NCI-H187 treated with DMSO at 0.1 percent for 48 hours (cell line): ENCODE data around the gene SCFD2.
"Not testable (repeated sequence)": the region's sequence is repeated elsewhere in the genome, so short reads cannot be mapped to it uniquely, and the experiment has no call there.

Experiments
- DNase-seq: peaks from one replicate; lab custom pipeline; 2025; lab: John Stamatoyannopoulos, UW

The SCFD2 gene

DNA sequence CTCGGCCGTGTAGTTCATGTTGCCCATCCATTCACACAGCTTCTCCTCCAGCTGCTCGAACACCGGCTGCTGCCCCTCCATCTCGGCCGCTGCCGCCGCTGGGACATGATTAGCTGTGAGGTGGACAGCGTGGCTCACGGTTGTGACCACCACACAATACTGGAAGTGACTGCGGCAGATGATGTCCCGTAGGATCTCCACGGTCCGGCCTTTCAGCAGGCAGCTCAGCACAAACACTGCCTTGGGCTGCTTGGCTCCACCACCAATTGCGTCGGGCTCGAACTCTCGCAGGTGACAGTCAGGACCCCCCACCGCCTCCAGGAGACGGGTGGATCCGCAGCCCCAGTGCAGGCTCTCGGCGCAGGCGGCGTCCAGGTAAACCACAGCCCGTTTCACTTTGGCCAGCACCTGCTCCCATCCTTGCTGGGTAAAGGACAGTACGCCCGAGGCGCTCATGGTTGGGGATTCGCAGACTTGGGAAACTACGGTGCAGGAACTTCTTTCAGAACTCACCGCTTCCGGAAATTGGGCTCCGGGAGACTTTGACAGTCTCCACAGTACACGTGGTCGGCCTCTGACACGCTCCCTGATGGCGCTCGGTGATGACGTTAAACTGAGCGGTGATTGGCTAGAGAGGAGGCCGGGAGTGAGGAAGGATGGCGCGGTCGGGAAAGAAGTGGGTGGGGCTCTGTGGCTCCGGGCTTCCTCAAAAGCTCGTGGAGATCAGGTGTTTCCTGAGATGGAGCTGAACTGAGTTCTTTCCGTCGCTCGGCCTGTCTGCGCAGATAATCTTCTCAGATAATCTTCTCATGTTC, at the start of gene SCFD2:
Gene SCFD2 (minus strand): TSS at position 576 of the 815 bp plus-strand sequence.
- peak; percentile 83 for DNase-seq

DNA sequence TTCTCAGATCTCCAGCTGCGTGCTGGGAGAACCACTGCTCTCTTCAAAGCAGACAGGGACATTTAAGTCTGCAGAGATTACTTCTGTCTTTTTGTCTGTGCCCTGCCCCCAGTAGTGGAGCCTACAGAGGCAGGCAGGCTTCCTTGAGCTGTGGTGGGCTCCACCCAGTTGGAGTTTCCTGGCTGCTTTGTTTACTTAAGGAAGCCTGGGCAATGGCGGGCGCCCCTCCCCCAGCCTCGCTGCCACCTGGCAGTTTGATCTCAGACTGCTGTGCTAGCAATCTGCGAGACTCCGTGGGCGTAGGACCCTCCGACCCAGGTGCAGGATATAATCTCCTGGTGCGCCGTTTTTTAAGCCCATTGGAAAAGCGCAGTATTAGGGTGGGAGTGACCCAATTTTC, 43.6 kb upstream of the SCFD2 start:
- not testable (repeated sequence) for DNase-seq

DNA sequence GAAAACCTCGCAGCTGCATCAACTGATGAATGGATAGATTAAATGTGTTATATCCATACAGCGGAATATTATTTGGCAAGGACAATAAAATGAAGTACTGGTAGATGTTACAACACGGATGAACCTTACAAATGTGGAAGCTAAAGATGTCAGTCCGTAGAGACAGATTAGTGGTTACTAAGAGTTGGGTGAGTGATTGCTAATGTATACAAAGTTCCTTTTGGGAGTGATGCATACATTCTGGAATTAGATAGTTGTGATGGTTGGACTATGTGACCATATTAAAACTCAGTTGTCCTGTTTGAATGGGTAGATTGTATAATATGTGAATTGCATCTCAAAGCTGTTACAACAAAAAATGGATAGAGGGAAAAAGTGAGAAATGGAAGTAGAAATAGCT, 14.4 kb upstream of the SCFD2 start:
- no peak for DNase-seq

DNA sequence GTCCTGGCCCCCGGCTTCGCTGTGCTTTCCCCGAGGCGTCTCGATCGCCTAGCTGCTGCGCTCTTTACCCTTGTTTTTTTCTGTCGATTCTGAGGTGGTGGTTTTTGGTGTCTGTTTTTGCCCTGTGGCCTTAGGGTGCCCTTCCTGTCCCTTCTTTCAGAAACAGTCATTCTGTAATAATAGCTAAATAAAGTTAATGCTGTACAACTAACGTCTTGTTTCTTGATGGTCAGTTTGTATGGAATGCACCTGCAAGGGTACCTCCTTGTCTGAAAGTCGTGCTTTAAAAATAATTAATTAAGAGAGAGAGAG, 12.3 kb upstream of the SCFD2 start:
- no peak for DNase-seq

DNA sequence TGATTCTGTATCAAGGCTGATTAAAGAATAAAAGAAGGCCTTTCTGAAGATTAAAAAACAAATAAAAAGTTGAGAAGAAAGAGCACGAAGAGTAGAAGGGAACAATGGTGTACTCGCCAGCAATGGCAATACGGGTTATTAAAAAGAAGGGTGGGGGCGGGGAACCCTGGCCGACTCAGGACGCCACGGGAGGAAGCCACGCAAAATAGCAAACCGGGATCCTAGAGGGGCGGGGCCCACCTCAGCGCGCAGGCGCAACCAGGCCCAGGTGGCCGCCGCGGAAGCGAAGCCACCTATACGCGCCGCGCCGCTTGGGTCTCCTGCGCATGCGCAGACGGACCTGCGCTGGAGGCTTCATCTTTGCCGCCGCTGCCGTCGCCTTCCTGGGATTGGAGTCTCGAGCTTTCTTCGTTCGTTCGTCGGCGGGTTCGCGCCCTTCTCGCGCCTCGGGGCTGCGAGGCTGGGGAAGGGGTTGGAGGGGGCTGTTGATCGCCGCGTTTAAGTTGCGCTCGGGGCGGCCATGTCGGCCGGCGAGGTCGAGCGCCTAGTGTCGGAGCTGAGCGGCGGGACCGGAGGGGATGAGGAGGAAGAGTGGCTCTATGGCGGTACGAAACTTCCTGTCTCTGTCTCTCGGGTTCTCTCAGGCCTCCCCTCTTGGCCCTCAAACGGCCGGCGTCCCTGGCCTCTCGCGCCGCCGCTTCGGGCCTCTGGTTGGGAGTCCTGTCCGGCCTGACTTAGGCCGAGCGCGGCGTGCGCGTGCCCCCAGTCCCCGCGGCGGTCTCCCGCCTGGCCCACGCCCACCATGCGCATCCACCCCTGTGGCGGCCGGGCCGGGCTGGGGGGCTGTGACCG, 11.7 kb upstream of the SCFD2 start, which contains the start of gene FIP1L1:
Gene FIP1L1 (plus strand): TSS at position 323 of the 852 bp plus-strand sequence. CDS start 198 bp downstream, at position 521.
- DNase-seq: peak; percentile 63

DNA sequence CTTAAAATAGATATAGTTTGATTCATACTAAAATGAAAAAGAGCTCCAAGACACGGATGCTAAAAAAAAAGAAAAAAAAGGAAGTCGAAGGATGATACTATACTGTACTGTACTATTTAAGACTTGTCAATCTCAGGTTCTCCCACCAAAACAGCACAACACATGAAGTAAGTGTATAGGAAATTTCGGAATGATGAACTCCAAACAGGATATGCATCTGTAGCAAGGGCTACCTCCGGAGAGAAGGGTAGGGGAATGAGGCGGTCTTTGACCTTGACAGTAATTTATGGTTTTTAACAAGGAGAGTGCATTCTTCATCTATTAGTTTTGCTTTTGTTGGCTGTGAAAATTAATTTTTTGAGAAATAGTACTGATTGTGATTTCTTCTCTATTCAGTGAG, 11.0 kb upstream of the SCFD2 start:
- DNase-seq: no peak

DNA sequence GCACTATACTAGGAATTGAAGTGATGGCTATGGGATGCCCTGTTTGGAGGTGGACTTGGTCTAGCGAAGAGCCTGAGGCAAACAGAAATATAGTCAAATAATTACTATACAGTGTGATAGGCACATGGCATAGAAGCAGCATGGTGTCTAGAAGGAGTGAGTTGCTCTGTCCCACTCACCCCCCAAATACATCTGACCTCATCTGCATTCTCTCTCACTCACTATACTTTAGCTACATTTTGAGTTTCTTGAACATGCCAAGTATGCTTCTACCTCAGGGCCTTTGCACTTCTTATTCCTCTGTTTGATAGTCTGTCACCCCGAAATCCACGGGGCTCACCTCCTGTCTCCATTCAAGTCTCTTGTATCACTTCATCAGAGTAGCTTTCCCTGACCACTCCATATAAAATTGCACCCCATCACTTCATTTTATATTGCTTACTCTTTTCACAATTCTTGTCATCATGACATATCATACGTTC, 9.0 kb upstream of the SCFD2 start:
- no peak for DNase-seq

DNA sequence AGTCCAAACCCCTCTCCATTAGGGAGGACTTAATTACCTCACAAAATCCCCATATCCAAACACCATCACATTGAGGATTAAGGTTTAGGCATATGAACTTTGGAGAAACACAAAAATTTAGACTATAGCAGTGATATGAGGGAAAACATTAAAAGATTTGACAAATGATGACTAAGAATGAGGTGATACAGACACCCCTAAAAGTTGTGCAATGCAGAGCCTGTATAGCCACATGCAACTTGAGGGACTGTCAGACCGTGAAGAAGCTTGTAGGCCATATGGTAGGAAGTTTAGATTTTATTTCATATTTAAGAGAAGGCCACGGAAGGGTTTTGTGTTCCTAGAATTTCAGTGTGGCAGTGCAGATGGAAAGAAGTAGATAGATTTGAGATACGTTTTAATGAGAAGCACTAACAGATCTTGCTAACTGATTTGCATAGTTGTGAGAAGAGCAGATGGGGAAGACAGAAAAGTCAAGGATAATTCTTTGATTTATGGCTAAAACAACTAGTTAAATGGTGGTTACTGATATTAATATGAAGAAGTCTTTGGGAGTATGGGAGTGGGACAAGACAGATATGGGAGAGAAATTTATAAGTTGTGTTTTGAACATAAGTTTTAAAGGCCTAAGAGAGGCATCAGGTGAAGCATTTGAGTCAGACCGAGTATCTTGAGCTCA, 6.1 kb upstream of the SCFD2 start:
- DNase-seq: no peak

DNA sequence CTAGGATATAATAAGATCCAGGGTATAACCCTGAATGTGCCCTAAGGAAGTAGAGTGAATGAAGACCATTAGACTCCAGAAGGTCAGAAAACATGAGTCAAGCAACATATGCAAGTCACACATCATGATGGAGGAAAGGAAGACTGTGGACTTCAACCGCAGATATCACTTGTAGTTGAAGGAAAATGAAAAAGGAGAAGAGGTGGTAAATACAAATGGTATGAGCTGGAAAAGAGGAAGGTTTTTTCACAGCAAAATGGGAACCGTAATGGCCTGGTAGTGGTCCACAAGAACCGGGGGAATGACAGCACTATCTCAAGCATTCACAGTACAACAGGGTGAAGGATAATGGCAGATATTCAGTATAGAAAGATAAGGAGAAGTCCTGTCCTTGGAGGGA, 5.2 kb upstream of the SCFD2 start:
- no peak for DNase-seq

DNA sequence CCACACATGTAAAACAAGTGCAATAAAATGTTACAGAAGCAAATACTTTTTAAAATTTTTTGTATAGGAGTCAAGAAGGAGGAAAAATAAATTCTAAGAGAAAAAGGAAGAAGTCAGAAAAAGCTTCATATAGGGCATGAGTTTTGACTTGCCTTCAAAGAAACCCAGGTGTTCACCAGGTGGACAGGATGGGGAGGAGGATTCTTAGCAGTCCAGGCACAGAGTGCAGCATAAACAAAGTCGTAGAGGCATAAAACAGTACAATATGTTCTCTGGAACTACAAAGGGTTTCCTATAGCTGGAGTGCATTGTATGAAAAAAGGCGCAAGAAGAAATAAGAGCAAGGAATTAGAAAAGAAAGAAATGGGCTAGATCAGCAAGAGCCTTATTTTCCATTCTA, 1.9 kb upstream of the SCFD2 start:
- DNase-seq: no peak

DNA sequence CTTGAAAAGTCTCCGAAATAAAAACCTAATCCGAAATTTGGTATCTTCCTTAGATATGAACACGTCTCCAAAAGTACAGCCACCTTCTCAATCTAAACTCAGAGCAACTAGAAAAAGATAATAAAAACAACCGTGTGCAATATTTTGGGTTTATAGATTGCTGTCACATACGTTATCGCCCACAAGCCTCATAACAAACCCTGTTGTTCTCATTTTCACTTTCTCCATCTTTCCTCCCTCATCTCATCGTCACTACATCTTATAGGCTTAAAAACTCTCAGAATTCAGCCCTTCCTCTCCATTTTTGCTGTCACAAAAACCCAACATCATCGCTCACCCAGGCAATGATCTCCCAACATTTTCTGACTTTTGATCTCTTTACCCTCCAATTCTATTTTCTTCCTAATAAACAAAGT, 448 bp upstream of the SCFD2 start:
- DNase-seq: no peak

DNA sequence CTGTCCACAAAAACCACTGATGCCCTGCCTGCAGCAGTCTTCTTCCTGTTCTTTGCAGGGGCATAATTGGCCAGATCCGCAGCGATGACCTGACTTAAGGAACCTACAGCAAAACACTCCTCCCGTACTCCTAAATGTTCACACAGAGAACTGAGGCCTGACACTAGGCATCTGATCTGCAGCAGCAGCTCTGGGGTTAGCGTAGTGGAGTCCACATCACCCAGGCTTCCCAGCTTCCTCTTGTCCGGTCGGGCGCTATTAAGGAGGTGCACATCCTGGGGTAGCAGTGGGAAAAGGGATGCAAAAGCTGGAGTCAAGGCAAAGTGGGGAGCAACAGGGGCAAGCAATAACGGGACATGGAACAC, 758 bp downstream of the SCFD2 start:
- DNase-seq: no peak

DNA sequence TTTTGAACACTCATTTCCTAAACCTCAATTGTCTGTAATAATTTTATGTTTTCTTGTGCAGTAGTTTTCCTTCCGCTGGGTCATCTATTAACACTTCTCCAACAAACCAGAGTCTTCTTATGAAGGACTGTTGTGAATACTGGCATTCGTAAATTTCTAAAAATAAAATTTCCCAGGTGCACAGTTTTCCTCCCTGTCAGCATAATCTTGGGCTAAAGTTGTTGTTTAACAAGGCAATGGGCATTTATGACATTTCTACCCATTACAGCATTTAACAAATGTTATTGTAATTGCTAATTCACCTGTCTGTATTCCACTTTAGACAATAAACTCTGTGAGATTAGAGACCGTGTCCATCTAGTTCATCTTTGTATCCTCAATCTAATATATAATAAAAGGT, 1.2 kb downstream of the SCFD2 start:
- no peak for DNase-seq

DNA sequence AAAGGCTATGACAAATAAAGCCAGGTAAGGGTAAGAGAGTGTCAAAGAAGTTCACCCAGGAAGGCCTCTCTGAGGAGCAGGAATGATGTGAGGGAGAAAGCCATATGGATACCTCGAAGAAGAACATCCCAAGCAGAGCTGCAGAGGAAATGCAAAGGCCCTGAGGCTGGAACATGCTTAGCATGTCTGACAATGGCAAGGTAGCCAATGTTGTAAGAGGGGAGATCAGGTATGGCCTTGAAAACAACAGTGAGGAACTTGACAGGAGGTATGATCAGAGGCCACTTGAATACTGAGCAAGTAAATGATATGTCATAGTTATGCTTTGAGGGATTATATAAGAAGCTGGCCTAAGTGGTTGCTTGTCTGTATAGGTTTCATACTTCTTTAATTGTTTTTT, 3.8 kb downstream of the SCFD2 start:
- DNase-seq: no peak

DNA sequence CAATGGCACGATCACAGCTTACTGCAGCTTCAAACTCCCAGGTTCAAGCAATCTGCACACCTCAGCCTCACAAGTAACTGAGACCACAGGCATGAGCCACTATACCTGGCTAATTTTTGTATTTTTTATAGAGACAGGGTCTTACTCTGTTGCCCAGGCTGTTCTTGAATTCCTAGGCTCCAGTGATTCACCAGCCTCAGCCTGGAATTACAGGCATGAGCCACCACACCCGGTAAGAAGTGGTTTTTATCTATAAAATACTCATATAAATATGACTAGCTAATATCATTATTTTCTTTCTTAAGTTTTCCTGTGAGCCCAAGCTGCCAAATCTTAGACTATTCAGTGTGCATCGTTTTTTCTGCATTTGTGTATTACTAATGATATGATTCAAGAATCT, 4.4 kb downstream of the SCFD2 start:
- no peak for DNase-seq

DNA sequence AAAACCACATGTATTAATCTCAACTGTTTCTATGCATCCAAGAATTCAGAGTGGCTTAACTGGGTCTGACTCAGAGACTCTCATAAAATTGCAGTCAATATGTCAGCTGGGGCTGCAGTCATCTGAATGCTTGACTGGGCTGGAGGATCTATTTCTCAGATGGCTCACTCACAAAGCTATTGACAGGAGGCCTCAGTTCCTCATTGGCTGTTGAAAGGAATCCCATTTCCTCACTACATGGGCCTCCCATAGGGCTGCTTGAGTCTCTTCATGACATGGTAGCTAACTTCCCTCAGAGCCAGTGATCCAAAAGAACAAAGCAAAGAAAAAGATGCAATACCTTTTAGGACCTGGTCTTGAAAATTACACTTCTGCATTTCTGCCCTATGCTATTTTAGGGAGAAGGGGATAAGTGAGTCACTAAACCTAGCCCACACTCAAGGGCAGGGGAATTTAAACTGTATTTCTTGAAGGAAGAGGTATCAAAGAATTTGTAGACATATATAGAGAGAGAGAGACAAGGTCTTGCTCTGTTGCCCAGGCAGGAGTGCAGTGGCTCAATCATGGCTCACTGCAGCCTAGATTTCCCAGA, 9.8 kb downstream of the SCFD2 start:
- no peak for DNase-seq

DNA sequence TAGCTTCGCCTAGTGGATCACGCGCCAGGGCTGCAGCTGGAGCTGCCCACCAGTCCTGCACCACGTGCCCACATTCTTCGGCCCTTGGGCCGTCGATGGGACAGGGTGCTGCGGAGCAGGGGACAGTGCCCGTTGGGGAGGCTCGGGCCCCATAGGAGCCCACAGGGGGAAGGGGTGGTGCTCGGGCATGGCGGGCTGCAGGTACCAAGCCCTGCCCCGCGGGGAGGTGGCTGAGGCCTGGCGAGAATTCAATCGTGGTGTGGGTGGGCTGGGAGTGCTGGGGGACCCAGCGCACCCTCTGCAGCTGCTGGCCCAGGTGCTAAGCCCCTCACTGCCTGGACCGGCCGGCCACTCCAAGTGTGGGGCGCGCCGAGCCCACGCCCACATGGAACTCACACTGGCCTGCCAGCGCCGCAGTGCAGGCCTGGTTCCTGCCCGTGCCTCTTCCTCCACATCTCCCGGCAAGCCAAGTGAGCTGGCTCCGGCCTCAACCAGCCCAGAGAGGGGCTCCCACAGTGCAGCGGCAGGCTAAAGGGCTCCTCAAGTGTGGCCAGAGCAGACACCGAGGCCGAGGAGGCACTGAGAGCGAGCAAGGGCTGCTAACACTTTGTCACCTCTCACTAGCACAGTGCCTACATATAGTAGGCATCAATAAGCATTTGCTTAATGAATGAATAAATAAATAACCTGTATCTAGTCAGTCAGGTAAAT, 11.7 kb downstream of the SCFD2 start:
- no peak for DNase-seq

DNA sequence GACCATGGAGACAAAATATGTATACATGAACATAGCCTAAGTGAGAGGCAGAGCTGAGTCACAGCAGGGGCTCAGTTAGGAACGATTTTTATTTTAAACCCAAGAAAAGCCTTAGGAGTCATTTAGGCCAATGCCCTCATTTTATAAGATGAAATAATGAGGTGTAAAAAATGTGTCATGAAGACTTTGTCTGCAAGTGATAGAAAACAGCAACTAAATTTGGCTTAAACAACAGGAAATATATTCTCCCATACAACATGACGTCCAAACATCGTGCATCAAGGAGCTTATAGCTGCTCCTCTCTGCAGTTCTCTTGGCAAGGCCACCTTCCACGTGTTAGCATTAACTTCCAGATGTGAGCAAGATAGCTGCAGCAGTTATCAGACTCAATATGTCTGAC, 16.8 kb downstream of the SCFD2 start:
- no peak for DNase-seq

DNA sequence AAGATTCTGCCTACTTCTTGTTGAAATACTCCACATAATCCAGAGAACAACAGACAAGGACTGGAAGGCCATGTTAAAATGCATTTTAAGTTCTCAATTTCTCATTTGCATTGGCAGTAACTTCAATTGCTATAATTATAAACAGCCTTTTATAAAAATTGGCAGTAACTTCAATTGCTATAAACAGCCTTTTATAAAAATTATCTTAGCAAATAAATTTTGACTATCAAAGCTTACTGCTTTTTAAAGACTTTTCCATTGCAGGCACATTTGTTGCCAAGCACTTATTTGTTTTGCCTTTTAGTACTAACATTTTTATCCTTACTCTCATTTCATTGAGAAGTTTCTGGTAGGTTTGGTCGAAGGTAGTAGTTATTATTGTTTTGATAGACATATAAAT, 17.8 kb downstream of the SCFD2 start:
- no peak for DNase-seq

DNA sequence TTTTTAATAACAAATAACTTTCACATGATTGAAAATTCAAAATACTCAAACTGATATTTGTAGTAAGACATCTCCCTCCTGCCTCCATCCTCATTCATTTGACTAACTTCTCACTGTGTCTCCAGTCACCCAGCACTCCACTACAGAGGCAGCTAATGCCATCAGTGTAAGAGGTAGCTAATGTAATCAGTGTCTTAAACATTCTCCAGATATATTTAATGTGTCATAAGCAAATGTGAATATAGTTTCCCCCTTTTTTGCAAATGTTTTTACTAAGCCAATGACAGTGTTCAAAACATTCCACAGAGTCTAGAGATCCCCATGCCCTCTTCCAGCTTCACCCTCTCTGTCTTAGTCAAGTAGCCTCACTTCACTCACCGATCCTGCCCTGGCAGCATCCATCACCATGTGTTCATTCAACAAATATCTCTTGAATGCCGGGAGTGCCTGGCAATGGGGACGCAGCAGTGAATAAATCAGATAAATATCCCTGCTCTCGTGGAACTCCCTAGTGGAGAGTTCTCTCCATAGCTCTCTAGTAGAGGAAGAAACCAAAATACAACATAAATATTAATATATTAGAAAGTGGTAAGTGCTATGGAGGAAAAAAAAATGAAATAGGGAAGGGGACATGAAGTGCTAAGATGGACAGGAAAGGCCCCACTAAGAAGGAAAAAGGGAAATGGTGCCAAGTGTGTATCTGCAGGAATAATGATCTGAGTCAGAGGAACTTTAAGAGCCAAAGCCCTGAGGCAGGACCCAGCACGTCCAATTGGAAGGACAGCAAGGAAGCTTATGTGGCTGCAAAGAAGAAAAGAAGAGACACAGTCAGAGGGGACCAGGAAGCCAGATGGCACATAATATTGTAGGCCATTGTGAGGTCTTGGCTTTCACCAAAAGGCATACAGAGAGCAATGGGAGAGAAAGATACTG, 18.7 kb downstream of the SCFD2 start:
- DNase-seq: no peak

DNA sequence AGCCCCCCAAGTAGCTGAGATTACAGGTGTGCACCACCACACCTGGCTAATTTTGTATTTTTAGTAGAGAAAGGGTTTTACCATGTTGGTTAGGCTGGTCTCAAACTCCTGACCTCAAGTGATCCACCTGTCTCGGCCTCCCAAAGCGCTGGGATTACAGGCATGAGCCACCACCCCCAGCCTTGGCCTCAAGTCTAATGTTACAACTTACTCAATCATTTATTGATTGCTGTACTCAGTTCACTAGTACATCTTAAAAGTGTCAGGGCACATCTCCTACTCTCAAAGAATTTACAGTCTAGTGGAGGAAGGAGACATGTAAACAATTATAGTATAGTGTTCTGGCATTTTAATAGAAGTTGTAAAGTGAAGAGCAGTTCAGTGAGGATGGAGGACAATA, 19.5 kb downstream of the SCFD2 start:
- not testable (repeated sequence) for DNase-seq
